HG02763 (cell line): ENCODE measurements around the gene ZSWIM4.

ENCODE experiments used
- ATAC-seq: cut with Tn5 transposase; IDR thresholded peaks from one replicate; pipeline ENCODE4 v1.9.1; 2021; ENCODE audit warnings: mild to moderate bottlenecking, moderate library complexity; ENCODE audit not compliant: unreplicated experiment

The ZSWIM4 gene

DNA sequence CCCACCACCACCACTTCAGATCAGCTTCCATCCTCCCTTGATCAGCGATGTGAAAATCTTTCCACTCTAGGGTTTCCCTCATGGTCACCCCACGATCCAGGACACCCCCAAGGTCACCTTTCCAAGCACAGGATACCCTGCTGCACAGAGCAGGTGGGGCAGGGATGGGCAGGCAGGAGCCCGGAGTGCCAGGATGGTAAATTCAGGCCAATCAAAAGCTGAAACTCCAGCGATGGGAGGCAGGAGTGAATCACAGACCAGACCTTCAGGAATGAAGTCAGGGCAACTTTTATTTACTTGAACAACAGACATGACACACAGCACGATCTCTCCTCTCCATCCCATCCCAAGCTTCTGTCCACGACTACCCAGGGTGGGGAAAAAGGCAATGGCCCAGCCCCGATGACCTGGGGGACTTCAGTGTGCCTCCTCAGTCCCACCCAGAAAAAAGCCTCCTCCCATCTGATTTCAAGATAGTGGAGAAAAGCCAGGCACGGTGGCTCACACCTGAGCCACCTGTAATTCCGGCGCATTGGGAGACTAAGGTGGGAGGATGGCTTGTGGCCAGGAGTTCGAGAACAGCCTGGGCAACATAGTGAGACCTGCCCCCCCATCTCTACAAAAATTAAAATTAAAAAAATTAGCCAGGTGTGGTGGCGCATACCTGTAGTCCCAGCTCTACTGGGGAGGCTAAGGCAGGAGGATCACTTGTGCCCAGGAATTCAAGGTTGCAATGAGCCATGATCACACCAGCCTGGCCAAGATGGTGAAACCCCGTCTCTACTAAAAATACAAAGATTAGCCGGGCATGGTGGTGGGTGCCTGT, 39.2 kb downstream of the ZSWIM4 start:
- ATAC-seq, result no peak

GRCh38 chr19:13835791-13836723, 40.8 kb downstream of the ZSWIM4 start:
- ATAC-seq, result no peak

DNA sequence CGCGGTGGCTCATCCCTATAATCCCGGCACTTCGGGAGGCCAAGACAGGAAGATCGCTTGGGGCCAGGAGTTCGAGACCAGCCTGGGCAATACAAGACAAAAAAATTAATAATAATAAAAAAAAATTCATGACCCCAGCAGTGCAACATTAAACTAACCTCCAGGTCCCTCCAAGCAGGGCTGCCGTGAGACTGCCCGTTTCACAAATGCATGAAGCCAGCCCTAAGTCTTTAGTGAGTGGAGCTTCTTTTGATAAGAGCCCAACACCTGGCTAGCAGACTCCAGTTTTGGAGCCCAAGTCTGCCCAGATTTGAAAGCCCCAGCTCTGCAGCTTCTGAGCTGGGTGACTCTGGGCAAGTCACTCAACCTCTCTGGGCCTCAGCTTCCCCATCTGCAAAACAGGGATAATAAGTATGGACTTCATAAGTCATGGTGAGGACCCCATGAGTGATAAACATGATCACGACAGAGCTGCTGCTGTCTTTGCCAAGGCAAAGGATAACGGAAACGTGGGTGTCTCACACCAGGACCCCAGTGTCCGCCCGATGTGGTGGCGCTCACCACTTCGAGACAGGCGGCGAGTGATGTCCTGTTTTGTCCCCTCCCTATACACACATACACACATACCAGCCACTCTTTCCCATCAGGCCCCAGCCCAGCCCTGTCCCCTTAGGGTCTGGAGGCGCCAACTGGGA, 43.3 kb downstream of the ZSWIM4 start:
- ATAC-seq, result no peak

GRCh38 chr19:13839130-13839937, 44.1 kb downstream of the ZSWIM4 start:
- ATAC-seq, result peak; percentile 31

DNA sequence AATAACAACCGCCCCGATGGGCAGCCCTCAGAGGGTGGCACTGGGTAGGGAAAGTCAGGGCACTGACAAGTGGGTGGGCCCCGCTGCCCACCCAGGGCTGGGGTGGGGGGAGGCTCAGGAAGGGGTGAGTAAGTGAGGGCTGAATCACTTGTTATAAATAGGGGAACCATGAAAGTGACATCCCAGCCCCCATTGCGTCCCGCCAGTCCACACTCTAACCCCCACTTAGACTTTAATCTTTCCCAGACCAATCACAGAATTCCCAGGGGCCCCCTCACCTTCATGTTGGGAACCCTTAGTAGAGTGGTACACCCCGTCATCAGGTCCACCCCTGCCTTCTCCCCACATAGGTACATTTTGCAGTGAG, 44.7 kb downstream of the ZSWIM4 start:
- no peak for ATAC-seq

DNA sequence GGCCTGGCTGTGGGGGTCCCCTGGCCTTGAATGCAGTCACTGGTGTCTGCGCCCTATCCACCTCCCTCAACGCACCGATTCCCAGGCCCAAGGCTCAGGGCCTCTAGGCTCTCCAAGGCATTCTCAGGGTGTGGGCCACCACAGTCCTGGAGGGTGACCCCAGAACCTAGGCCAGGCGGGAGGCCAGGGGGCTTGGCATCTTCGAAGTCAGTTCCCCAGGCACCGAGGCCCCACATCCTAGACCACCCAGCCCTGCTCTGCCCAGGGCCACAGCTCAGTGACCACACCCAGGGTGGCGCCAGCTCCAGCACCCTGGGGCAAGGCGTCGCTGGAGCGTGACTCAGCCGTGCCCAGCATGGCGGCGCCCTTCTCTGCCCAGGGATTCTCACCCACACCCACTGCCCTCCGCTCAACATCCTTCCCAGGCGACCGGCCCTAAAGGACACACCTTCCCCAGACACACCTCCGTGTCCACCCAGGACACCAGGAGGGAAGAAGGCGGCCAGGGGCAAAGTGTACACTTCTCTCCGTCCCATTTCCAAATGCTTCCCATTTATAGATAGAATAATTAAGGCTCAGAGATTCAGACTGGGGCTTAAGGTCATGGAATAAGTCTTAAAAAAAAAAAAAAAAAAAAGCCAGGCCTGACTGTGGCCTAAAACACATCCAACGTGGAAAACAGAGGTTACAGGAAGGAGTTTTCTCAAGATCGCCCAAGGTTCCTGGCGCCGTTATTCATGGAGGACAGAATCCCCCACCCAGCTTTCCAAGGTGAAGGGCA, 45.3 kb downstream of the ZSWIM4 start:
- no peak for ATAC-seq

DNA sequence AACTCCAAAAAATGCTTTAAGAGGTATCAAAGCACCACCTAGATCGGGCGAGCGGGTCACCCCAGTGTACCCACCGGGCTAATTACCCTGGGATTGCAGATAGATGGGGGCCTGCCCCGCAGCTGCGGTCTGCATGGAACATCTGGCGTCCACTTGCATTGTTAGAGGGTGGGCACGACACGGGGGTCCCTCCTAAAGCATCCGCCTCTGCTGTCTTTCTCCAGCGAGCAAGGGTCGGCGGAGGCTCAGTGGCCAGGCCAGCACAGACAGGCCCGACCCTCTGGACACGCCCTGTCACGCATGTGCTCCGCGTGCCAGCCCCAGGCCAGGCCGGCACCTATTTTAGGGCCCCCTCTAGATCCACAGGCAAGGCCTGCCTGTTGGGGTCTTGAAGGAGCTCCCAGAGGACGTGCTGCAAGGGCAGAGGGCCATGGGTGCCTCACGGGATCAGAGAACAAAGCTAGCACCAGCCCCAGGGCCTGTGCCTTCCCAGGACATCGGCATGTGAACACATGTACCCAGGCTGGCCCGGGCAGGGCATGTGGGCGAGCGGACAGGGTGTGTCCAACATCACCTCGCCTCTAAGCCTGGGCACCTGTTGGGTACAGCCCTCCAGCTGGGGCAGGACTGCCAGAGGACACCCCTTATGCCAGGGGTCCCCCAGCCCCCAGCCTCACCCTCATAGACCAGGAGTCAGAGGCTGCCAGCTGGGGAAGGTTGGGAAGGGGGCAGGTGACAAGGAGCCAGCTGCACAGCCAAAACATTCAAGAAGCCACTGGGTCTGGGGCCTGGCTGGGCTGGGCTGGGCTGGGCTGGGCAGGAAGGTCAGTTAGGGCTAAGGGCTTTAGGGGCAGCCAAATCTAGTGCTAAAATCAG, 46.1 kb downstream of the ZSWIM4 start:
- no peak for ATAC-seq

DNA sequence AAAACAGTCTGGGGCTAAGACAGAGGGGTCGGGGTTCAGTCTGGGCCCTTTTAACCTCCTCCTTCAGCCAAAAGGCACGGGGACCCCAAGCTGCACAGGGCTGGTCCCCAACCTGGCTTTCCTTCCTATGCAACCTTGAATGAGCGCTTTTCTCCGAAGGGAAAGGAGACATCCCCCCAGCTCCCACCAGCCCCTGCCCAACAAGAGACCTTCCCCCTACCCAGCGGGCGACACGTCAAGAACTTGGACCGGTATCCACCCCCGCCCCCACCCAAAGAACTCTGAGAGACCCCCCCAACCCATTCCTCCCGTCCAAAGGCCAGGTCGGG, 46.7 kb downstream of the ZSWIM4 start:
- ATAC-seq, result no peak

DNA sequence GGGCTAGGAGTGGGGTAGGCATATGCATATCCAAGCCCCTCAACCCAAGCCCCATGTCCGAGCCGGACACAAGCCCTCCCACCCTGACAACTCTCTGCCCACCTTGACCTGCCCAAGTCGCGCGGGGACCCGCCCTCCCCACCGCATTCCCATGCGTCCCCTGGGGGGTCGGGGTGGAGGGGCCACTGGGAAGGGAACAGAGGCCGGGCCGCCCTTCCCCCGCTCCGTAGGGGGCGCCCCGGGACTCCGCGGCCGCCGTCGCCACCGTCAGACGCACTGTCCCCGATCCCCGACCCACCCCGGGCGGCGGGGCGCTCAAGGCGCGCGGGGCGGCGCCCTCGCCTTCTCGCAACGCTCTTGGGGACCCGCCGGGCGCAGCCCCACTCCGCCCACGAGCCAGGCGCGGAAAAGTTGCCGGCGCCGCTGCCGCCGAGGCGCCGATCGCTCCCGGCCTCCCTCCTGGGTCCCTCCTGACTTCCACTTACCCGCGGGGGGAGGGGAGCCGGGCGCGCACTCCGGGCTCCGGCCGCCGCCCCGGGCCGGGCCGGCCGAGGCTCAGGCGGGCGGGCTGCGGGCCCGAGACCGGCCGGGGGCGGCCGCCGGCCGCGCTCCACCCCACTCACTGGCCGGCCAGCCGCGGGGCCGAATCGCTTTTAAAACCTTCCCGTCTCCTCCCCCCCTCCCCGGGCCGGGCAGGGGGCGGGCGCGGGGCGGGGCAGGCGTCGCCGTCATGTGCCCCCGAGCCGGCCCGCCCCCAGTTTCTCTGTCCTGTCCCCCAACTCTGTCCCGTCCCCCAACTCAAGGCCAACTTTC, 47.3 kb downstream of the ZSWIM4 start:
- ATAC-seq, result no peak

- ATAC-seq, result no peak
Observed at GRCh38 chr19:13843104-13843921, 48.1 kb downstream of the ZSWIM4 start.

GRCh38 chr19:13844130-13844631, 48.9 kb downstream of the ZSWIM4 start:
- ATAC-seq, result no peak

GRCh38 chr19:13846557-13847406, 51.5 kb downstream of the ZSWIM4 start:
- ATAC-seq, result peak; percentile 49

DNA sequence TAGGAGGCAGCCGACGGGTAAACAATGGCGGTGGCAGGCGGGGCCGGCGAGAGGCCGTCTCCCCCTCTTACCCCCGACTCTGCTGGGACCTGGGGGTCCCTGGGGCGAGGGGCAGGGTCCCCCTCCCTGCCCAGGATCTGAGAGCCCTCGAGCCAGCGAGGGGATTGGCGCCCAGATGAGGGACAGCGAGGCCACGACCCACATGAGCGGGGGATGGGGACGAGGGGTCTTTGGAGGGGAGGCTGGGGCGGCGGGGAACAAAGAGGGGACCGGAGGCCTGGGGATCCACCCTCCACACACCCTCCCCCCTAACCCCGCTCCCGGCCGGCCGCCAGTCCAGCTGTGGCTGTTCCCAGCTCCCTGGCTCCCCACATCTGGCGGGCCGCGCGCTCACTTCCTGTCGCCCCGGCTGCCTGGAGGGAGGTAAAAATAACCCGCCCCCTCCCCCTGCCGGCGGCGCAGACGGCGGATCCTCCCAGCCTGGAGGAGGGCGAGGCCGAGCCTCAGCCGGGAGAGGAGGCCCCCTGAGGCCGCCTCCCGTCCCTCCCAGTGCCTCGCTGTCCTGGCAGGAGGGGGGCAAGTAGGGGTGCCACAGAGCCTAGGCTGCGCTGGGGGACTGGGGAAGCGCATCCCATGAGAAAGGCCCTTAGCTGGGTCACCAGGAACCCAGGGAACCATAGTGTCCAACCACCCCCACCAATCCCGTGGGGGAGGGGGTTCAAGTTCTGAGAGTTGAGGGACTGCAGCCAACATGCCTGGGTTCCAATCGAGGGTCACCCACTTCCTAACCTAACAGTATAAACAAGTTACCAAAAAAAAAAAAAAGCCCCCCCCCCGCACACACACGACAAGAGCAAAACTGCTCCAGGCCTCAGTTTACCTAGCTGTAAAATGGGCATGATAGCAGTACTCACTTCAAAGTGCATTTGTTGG, 52.4 kb downstream of the ZSWIM4 start:
- ATAC-seq, result peak; percentile 18

DNA sequence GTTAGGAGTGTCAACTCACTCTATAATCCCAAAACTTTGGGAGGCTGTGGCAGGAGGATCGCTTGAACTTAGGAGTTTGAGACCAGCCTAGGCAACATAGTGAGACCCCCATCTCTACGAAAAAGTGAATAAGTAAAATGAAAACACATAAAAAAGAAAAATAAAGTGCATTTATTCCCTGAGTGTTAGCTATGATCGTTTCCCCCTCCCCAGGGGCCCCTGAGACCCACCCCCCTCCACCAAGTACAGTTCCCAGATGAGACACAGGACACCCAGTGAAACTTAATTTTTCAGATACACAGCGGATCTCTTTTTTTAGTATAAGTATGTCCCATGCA, 53.1 kb downstream of the ZSWIM4 start:
- no peak for ATAC-seq
